Measurements from ENCODE around the gene NPAS3. TPM values are rescaled to one million over a fixed set of nuclear protein-coding genes. Genes with fewer than 3 reads are reported as not detected.

The NPAS3 gene
- total and polyA plus RNA-seq, 7 donors, result 0.04 to 1.5 (median 0.39) TPM

DNA sequence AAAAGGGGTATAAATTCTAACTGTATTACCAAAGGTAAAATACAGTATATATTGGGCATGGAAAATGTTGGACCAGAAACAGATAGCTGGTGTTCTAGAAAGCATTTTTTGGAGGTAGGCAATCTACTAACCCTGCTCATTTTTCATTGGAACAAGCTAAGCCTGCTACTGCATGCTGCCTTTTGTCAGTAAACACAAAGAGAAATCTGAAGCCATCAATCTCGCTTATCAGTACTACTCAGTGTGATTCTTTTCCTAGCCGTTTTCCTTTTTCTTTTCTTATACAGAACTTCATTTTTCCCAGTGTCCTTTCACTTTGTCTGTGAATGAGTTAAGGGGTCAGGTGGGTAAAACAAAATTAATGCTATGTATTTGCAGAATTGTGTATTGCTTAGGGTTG is 312.3 kb downstream of the NPAS3 start:
- ATAC-seq, result no peak

DNA sequence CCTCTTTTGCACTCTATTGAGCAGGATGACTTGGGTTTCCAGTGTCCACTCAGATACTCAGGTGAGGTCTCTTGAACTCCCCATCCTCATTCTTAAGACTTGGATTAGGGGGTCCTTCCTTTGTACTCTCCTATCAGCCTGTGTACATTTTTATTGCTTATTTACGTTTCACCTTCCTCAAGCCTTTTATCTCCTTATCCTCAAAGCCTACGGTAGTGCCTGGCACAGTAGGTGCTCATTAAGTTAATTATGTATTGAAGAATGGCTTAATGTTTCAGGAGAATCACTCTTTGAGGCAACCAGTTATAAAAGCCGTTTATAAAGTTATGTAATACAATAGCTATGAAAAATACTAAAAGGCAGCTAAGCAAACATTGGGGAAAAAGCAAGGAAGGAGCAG is 315.7 kb downstream of the NPAS3 start:
- no peaks in the 10 kb centered on the region for H3K27me3 ChIP-seq (ENCODE audit: insufficient read depth in 3 of 3, low read length in 2 of 3)
- H3K36me3 ChIP-seq (ENCODE audit: insufficient read depth in 1 of 2, low read depth in 1 of 2), result no peaks in the 10 kb centered on the region
- H3K4me1 ChIP-seq, result no peaks in the 10 kb centered on the region
- TF ChIP-seq, protein P1, sequence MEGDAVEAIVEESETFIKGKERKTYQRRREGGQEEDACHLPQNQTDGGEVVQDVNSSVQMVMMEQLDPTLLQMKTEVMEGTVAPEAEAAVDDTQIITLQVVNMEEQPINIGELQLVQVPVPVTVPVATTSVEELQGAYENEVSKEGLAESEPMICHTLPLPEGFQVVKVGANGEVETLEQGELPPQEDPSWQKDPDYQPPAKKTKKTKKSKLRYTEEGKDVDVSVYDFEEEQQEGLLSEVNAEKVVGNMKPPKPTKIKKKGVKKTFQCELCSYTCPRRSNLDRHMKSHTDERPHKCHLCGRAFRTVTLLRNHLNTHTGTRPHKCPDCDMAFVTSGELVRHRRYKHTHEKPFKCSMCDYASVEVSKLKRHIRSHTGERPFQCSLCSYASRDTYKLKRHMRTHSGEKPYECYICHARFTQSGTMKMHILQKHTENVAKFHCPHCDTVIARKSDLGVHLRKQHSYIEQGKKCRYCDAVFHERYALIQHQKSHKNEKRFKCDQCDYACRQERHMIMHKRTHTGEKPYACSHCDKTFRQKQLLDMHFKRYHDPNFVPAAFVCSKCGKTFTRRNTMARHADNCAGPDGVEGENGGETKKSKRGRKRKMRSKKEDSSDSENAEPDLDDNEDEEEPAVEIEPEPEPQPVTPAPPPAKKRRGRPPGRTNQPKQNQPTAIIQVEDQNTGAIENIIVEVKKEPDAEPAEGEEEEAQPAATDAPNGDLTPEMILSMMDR (IDR thresholded peaks at IDR 0.05), result no peak
- no peak for ATAC-seq
- H3K9me3 ChIP-seq, result no peaks in the 10 kb centered on the region
- DNase-seq, result no peak
- no peak overlapping the region for H3K4me3 ChIP-seq
- 57 to 72% (median 64%) methylated on average over 3 of the region's 3 CpGs for WGBS, 3 donors
- no peak overlapping the region for H3K27ac ChIP-seq
- intact Hi-C loops (cut with DNase I), result no loop called here

More for the DNA sequence above, 312.3 kb downstream of the NPAS3 start:
- no peaks in the 10 kb centered on the region for H3K4me1 ChIP-seq
- no peaks in the 10 kb centered on the region for H3K36me3 ChIP-seq (ENCODE audit: insufficient read depth in 1 of 2, low read depth in 1 of 2)
- intact Hi-C loops (cut with DNase I), result no loop called here
- TF ChIP-seq, protein P1 (IDR thresholded peaks at IDR 0.05), result no peak
- no peaks in the 10 kb centered on the region for H3K9me3 ChIP-seq
- H3K27me3 ChIP-seq (ENCODE audit: insufficient read depth in 3 of 3, low read length in 2 of 3), result no peaks in the 10 kb centered on the region
- 70 to 89% (median 81%) methylated on average over 2 of the region's 2 CpGs for WGBS, 3 donors
- H3K27ac ChIP-seq, result no peak overlapping the region
- no peak overlapping the region for H3K4me3 ChIP-seq
- no peak for DNase-seq

DNA sequence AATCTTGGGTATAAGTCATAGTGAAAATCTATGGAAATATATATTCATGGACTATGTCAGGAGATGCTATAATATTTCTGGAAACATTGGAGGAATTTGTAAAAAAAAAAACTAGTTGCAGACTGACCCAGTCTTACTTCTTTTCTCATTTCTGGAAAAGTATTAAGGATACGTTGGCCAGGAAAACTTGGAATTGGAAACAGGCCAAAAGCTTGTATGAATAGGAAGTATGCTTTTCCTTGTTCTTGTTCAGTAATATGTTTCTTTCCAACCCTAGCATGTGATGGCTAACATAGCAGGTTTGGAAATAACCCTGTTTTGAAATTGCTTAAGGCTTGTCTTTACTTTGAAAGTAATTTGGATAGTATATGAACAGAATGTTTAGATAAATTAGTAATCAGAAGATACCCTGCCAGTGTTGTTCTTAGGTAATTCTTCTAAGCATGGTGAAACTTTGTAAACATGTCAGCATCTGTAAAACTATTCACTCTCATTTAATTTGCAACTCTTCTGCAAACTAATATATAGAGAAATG is 316.2 kb downstream of the NPAS3 start:
- intact Hi-C loops (cut with DNase I), result no loop called here
- no peaks in the 10 kb centered on the region for H3K27me3 ChIP-seq (ENCODE audit: insufficient read depth in 3 of 3, low read length in 2 of 3)
- H3K36me3 ChIP-seq (ENCODE audit: insufficient read depth in 1 of 2, low read depth in 1 of 2), result no peaks in the 10 kb centered on the region
- no peak for DNase-seq
- WGBS, 3 donors, result 9 to 21% (median 9%) methylated on average over 1 of the region's 1 CpG
- no peak for ATAC-seq
- TF ChIP-seq, protein P1 (IDR thresholded peaks at IDR 0.05), result no peak
- no peaks in the 10 kb centered on the region for H3K9me3 ChIP-seq
- H3K4me1 ChIP-seq, result no peaks in the 10 kb centered on the region
- no peak overlapping the region for H3K4me3 ChIP-seq
- H3K27ac ChIP-seq, result no peak overlapping the region

DNA sequence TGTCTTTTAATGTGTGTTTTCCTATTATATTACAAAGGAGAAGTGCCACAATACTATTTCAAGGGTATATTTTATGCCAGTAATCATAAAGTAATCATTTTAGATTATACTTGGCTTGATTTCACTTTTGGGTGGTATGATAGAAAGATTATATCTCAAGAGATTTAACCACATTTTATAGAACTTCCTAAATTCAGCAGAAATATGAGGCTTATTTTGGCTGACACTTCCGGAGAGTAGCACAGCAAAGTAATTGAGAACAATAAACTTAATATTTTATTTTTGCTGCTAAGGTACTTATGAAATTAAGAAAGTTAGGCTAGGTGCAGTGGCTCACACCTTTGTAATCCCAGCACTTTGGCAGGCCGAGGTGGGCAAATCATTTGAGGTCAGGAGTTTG is 319.1 kb downstream of the NPAS3 start:
- TF ChIP-seq, protein P1 (IDR thresholded peaks at IDR 0.05), result no peak
- intact Hi-C loops (cut with DNase I), result no loop called here
- ATAC-seq (no peak), DNase-seq (no peak)
- Histone ChIP-seq H3K4me1 (no peaks in the 10 kb centered on the region), H3K36me3 (ENCODE audit: insufficient read depth in 1 of 2, low read depth in 1 of 2) (no peaks in the 10 kb centered on the region), H3K27me3 (ENCODE audit: insufficient read depth in 3 of 3, low read length in 2 of 3) (no peaks in the 10 kb centered on the region), H3K27ac (no peak overlapping the region), H3K4me3 (no peak overlapping the region), H3K9me3 (no peaks in the 10 kb centered on the region)
- 65 to 91% (median 86%) methylated on average over 2 of the region's 2 CpGs for whole genome bisulfite sequencing, 3 donors

DNA sequence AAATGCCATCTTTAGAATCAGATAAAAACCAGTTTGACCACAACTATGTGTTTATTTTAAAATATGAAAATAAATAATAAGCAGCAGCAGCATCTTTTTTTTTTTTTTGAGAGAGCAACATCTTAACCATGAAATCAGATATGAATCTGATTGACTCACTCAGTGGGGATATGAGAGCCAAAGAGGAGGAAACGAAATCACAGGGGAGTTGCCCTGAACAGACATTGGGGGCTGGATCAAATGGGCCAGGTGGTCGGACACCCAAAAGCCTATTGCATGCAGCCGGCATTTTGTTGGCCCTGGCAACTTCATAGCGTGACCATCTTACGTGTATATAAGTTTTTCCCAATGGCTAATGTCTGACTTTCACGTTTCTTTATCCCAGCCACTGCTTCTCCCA is 321.1 kb downstream of the NPAS3 start:
- intact Hi-C loops (cut with DNase I), result no loop called here

More for the DNA sequence above, 321.1 kb downstream of the NPAS3 start:
- no peaks in the 10 kb centered on the region for H3K9me3 ChIP-seq
- H3K4me1 ChIP-seq, result no peaks in the 10 kb centered on the region
- 49 to 64% (median 54%) methylated on average over 6 of the region's 6 CpGs for WGBS, 3 donors
- no peak for DNase-seq
- H3K4me3 ChIP-seq, result no peak overlapping the region
- TF ChIP-seq, protein P1 (IDR thresholded peaks at IDR 0.05), result no peak
- no peak overlapping the region for H3K27ac ChIP-seq
- no peak for ATAC-seq
- no peaks in the 10 kb centered on the region for H3K36me3 ChIP-seq (ENCODE audit: insufficient read depth in 1 of 2, low read depth in 1 of 2)
- H3K27me3 ChIP-seq (ENCODE audit: insufficient read depth in 3 of 3, low read length in 2 of 3), result no peaks in the 10 kb centered on the region

Measured in psoas muscle (tissue), 8 donors.